SW480 (cell line): ENCODE results near the gene ADAMTS8.

Source experiments
- DNase-seq: peaks from one replicate; pipeline ENCODE4 v3.0.0-alpha.2; 2016; ENCODE audit warnings: low spot score

ADAMTS8 gene

DNA sequence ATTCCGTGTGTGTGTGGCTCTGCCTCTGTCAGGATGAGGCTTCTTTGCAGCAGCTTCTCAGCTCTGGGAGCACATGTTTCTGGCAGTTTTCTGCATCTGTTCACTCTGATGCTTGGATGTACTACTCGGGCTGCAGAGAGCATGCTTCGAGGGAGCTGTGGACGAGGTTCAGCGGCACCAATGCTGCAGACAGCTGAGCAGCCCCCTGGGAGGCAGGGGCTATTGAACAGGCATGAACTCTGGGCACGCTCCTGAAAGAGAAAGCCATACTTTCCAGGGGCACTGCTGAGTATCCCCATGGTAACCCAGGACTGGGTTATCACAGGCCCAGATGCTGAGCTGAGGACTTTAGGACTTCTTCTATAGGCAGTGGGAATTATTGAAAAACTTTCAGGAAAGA, 33.8 kb downstream of the ADAMTS8 start:
- DNase-seq: no peak

DNA sequence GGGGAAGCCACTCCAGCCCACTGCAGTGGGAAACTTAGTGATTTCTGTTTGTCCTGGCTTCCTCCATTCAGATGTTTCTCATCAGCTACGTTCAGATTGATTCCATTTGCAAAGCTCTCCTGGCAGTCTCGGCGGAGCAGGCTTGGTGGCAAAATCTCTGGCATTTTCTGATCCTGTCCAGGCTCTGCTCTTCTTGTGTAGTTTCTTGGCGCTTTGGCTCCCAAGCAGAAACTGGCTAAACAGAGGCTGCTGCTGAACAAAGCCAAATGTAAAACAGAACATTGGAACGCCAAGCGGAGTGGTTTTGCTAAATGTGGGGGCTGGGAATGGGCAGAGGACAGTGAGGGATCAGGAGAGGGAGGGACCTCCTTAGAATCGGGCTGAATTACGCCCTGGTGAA, 36.7 kb downstream of the ADAMTS8 start:
- no peak for DNase-seq

DNA sequence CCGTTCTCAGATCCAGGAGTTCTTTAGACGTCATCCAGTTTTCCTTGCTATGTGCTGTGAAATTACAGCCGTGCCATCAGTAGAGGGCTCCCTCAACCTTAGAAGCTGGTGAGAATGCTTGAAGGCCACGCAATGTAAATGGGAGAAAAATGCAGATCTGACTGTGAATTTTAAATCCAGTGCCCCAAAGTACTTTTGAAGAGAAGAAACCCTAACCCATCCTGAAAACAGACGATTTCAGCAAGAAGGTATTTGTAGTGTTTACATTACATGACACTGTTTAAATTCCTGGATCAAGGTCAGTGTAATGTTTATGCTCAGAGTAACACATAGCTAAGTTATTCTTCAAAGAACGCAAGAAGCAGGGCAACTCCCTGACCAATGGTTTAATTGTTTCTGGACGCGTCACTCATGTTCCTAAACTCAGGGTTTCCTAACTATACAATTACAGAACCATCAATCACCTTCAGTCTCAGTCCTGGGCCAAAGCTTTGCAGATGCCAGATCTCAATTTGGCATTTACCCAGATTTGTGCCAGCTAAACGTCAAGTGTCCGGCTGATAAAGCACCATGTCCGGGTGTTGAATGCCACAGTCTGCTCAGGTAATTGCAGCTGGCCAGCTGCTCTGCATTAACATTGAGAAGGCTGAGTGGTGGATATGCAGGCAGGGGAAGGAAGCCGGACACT, 38.2 kb downstream of the ADAMTS8 start:
- peak; percentile 62 for DNase-seq

DNA sequence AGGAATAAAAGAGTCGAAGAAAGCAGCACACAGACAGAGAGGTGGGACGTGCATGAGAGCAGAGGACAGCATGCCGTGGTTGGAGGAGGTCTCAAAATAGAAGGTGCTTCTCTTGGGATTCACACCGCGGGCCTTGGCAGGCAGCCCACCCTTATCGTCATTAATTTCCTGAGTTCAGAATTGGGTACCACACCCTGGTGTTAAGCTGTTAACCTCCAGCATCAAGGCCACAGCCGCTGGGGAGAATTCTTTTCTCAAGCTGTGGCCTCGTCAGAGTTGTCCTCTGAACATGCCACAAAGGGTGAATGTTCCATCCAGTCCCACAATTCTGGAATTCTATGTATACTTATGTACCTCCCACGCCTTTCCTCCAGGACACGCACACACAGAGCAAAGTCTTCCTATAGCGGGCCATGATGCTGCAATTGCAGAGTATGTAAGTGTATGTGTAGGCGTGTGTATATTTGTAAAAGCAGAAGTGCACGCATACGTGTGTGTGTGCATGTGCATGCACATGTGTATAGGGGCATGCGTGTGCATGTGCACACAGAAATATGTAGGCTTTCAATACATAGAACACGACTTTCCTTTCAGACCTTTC, 39.0 kb downstream of the ADAMTS8 start:
- DNase-seq: peak; percentile 60

GRCh38 chr11:130388607-130389205, 39.7 kb downstream of the ADAMTS8 start:
- peak; percentile 80 for DNase-seq

- DNase-seq: no peak
Measured at GRCh38 chr11:130386056-130386455, 42.4 kb downstream of the ADAMTS8 start.

DNA sequence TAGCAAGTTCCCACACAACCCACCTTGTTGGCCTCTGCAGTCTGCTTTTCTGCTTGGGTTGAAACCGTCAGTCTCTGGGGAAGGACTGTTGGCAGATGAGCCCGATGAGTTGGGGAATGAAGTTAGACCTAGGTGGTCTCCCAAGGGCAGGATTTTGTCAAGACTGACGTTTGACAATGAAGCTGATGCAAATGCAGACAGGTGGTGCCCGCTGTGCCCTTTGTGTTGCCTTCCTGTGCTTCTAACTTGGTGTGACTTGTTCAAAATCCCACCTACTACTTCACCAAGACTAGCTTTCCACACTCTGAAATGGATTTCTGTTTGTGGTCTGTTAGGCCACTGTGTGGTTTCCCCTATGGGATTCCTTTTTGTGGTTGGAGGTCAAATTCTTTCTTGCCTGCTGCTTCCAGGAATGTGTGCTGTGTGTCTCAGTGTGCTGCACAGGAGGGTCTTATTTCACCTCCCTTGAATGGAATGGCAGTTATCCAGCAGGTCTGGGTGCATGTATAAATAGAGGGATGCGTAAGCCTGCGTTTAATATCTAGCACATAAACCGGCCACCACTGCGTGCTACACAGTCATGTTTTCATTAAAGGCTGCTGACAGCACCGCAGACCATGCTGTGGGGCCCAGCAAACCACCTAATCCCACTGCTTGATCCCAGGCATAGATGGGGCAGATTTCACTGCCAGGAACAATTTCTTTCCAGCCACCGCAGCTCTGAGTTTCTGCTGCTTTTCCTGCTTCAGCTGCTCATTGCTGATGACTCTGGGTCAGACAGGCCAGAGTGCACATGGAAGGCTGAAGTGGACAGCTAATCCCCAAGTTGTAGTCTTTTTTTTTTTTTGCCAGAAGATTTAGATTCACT, 44.8 kb downstream of the ADAMTS8 start:
- peak; percentile 94 for DNase-seq

GRCh38 chr11:130381317-130381716, 47.1 kb downstream of the ADAMTS8 start:
- DNase-seq: peak; percentile 8

GRCh38 chr11:130380778-130381177, 47.6 kb downstream of the ADAMTS8 start:
- DNase-seq: no peak

GRCh38 chr11:130379276-130379675, 49.1 kb downstream of the ADAMTS8 start:
- no peak for DNase-seq

DNA sequence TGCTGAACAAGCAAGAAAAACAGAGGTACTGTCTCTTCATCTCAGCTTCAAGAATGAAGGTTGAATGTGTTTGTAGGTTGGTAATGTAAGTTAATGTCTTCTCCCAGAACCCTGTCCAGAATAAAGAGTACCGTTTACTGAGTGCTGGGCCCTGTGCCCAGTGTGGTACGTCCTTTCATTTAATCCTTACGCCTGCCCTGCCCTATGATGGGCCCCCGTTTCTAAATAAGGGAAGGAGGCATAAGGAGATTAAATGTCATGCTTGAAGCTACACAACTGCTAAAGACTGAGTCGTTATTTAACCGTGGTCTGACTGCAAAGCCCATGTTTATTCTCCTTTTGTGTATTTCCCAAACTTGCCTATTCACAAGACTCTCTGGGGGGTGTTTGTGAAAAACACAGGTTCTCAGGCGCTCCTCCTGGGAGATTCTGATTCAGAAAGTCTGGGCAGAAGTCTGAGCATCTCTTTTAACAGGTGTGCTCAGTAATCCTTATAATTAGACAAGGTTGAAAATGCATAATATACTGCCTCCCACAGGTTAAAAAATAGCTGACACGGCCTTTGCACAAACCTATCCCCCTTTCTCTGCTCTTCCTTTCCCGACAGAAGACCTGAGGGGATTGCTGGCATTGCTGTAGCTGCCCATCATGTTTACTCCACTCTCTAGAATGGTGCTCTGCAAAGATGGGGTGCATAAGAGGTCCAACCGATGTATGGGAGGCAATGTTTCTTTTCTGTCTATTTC, 57.4 kb downstream of the ADAMTS8 start:
- DNase-seq: no peak

- no peak for DNase-seq
Measured at GRCh38 chr11:130369713-130370112, 58.7 kb downstream of the ADAMTS8 start.

GRCh38 chr11:130369141-130369691, 59.2 kb downstream of the ADAMTS8 start:
- no peak for DNase-seq

DNA sequence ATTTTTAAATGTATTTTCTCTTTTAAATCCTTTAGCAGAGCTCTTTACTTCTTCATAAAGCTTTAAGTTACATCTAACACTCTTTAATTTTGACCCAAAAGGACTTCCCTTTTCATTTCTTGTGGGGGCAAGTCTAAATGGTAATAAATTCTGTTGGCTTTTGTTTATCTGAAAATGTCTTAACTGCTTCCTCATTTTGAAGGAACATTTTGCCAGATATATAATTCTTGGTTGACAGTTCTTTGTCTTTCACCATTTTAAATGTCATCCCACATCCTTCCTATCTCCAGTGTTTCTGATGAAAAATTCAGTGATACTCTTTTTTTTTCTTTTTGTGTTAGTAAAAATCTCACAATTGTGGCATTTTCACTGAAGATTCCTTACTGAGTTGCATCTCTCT, 69.0 kb downstream of the ADAMTS8 start:
- no peak for DNase-seq

DNA sequence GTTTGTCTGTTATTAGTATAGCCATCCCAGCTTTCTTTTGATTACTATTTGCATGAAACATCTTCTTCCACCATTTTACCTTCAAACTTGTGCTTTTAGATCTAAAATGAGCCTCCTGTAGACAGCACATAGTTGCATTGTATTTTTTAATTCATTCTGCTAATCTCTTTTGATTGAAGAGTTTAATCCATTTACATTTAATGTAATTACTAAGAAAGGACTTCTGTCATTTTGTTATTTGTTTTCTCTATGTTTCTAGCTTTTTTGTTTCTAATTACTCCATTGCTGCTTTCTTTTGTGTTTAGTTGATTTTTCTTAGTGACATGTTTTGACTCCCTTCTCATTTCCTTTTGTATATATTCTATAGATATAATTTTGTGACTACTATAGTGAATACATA, 70.0 kb downstream of the ADAMTS8 start:
- DNase-seq: no peak
